Activated CD4-positive, CD25-positive, alpha-beta regulatory T cell (primary cell): ENCODE results near the gene TNNC1.

ENCODE experiments used
- DNase-seq, 4 experiments: peaks; one replicate each; lab custom pipeline; 2025; lab: John Stamatoyannopoulos, UW

TNNC1 gene

DNA sequence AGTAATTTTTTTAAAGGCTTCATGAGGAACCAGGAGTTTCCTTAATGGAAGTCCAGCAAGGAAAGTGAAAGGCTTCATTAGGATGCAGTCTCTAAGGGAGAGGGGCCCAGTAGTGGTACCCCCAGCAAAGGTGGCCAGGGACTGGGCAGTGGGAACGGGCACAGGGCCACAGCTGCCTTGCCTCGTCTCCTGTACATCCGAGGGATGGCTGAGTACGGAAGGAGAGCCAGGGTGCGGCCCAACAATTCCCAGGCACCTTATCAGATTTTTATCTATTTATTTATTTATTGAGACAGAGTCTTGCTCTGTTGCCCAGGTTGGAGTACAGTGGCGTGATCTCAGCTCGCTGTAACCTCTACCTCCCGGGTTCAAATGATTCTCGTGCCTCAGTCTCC, 23.4 kb downstream of the TNNC1 start:
- DNase-seq = no peak

GRCh38 chr3:52429779-52430415, 23.9 kb downstream of the TNNC1 start:
- no peak for DNase-seq

DNA sequence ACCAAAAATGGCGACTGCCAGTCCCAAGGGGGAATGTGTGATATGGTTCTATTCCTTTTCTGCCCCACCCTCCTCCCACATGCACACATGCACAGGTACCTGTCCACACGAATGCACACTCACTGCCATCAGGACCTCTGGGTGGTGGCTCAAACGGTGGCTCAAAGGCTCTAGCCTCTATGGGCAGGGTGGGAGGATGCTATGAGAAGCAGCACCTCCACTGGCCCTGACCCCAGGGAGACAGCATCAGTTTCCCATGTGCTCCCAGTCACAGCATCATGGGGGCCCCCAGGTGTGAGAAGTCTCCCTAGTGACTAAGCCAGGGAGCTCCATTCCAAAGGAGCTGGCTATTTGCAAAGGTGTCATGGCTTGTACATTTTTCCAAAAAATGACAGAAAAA, 24.8 kb downstream of the TNNC1 start:
- no peak for DNase-seq

- DNase-seq = no peak
These were observed 25.5 kb downstream of the TNNC1 start for GRCh38 chr3:52428151-52429005.

DNA sequence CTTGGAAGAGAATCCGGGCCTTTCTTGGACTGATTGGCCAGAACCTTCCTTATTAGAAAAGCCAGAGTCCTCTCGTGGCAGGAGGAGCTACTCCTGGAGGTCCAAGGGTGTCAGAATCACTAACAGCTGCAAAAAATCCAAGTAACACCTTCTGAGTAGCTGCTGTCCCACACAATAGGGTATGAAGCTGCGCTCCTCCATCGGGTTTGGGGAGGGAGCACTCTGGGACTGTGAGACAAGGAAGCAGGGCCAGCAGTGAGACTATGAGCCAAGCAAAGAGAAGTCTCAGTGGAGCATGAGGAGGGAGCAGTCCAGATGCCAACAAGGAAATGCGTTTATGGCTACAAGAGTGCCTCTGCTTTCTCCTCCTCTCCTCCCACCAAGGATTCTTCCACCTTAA, 30.7 kb downstream of the TNNC1 start:
- DNase-seq = no peak

DNA sequence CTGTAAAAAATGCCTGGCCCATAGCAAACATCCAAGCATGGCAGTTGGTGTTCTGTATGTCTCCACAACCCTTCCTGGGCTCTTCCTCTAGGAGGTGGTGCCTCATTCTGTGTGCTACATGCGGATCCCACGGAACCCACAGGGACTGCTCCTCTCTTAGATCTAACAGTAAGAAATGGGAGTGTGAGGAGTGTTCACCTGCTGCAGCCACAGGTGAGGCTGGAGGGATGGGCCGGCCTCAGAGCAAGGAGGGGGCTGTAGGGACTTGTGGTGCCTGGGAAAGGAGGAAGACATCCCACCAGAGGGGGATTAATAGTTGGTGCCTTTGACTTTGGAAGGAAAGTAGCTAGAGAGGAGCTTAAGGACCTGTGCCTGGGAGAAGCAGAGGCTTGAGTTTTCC, 31.2 kb downstream of the TNNC1 start:
- DNase-seq = no peak

GRCh38 chr3:52420388-52420787, 33.5 kb downstream of the TNNC1 start:
- DNase-seq = no peak

- no peak for DNase-seq
These were observed 38.0 kb downstream of the TNNC1 start for GRCh38 chr3:52415800-52416199.

- DNase-seq = no peak
These were observed 45.4 kb downstream of the TNNC1 start for GRCh38 chr3:52408466-52408865.

GRCh38 chr3:52407779-52408178, 46.1 kb downstream of the TNNC1 start:
- no peak for DNase-seq

DNA sequence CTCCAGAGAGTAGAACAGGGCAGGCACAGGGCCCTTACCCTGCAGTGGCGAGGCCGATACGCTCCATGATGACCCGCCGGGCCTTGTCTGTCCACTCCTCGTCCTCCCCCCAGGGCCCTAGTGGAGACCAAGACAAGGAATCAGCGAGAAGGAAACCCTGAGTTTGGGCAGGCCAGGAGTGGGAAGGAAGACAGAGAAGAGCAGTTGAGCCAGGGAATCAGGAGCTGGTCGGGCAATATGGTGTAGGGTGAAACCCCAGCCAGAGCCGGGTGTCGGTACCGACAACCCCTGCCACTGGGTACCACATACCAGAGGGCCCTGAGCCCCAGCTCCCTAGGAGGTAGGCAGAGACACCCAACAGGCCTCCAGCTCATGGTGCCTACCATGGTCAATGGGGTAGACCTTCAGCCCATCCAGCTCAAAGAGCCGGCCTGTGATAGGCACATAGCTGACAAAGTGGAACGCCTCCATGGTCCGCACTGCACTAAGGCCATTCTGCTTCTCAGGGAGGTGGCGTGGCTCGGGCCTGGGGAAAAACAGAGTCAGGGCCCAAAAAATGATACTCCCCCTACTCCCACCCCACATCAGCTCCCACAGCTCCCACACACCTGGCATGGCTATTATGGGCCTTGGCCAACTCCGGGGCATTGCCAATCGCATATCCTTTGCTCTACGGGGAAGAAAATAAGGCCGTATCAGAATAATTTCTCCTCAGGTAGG, 46.9 kb downstream of the TNNC1 start:
- DNase-seq = no peak

- no peak for DNase-seq
These were observed 47.6 kb downstream of the TNNC1 start for GRCh38 chr3:52406231-52406661.

DNA sequence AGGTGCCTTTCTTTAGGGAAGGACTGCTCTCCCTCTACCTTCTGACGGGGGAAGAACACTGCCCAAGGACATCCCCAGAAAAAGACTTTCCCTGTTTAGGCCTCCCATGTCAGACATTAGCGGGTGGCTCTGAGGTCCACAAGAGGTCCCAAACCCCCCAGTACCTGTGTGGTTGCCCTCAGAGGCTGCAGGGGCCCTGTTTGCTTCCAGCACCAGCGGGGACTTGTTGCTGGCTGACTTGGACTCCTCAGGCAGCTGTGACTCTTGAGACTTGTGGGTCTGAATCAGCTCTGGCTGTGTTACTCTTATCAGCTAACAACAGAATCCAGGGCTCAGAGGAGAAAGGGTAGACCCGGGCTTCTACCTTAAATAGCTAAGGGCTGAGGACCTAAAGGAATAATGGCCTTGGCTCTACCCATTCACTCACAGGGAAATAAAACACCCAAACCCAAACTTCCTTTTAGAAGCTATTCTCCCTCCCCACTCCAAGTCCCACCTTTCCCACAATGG, 48.2 kb downstream of the TNNC1 start:
- DNase-seq = no peak

GRCh38 chr3:52405066-52405465, 48.8 kb downstream of the TNNC1 start:
- no peak for DNase-seq

DNA sequence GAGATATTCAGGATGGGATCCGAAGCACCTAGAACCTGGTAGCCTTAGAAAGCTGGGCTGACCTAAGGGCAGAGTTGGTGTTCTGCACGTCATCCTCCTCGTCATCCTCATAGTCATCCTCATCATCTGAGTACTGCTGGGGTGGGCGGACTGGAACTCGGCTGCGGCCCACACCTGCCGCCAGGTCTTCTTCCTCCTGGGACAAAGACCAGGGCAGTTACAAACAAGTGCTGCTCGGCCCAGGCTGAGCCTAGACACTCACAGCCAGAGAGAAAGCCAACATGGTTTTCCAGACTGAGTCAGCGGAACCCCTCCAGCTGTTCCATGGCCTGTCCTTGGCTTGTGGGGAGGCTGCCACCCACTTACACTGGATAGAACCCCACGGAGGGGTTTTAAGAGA, 49.5 kb downstream of the TNNC1 start:
- no peak for DNase-seq

DNA sequence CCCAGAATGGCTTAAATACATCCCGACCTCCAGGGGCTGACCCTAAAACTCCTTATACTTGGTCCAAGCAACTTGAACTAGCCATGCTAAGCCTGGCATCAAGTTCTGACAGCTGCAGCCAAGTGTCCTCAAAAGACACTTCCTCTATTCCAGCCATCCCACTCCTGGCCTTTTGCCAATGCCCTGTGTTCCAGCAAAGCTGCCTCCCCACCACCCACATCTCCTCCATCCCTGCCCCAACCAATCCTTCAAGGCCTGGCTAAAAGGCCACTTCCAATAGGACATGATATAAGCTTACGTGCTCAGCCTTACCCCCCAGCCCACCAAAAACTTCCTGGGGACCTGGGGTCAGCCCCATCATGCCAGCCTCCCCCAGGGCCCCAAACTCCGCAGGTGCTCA, 49.9 kb downstream of the TNNC1 start:
- DNase-seq = no peak

DNA sequence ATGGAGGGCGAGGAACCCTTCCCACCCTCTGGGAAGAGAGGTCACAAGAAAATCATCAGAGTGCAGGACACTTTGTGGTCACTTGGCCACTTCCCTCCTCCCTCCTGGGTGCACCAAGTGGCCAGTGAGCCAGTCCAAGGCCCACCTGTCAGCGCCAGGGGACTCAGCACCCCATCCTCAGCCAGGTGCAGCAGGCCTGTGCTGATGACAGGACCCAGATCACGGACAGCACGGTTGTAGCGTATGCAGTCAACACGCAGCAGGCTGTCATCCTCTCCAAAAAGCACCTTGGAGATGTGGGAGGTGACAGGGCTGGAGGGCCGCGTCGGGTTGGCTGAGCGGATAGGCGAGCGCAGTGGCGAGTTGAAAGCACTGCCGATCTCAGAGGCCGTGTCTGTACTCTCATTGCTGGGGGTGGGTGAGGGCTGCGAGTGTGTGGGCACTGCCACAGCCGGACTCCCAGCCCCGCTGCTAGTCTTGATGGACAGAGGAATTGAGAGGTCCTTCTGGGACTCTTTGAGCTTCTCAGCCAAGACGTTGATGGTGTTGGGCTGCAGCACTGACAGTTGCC, 50.5 kb downstream of the TNNC1 start:
- no peak for DNase-seq

GRCh38 chr3:52402706-52403270, 51.1 kb downstream of the TNNC1 start:
- DNase-seq = no peak

GRCh38 chr3:52402101-52402521, 51.7 kb downstream of the TNNC1 start:
- DNase-seq = no peak

GRCh38 chr3:52401551-52401950, 52.3 kb downstream of the TNNC1 start:
- DNase-seq = no peak
